HG02798 (cell line): ENCODE results near the gene PPP1R3F.

Experiments
- ATAC-seq: cut with Tn5 transposase; IDR thresholded peaks from one replicate; pipeline ENCODE4 v1.9.1; 2021; ENCODE audit warnings: mild to moderate bottlenecking; ENCODE audit not compliant: unreplicated experiment, poor library complexity

PPP1R3F gene

DNA sequence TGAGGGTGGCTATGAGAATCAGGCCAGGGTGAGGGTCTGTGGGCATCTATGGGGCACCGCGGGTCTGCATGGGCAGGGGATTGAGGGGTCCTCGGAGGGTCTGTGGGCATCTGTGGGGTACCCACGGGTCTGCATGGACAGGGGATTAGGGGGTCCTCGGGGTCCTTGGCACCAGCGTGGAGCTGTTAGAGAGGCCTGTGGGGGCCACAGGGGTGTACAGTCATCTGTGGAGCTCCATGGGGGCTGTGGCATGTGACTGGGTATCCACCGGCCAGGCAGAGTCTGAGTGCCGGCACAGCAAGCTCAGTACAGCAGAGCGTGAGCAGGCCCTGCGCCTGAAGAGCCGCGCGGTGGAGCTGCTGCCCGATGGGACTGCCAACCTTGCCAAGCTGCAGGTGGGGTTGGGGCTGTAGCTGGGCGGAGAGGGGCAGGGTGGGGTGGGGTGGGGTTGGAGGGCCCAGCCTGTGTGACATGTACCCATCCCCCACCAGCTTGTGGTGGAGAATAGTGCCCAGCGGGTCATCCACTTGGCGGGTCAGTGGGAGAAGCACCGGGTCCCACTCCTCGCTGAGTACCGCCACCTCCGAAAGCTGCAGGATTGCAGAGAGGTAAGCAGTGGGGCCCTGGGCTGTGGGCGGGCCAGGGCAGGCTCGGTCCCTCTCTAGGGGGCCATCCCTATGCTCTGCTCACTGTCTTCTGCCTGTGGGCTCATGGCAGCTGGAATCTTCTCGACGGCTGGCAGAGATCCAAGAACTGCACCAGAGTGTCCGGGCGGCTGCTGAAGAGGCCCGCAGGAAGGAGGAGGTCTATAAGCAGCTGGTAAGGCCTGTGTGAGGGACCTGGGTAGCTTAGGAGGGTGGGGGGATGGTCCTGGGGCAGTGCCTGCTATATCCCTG, 21.4 kb upstream of the PPP1R3F start:
- no peak for ATAC-seq

DNA sequence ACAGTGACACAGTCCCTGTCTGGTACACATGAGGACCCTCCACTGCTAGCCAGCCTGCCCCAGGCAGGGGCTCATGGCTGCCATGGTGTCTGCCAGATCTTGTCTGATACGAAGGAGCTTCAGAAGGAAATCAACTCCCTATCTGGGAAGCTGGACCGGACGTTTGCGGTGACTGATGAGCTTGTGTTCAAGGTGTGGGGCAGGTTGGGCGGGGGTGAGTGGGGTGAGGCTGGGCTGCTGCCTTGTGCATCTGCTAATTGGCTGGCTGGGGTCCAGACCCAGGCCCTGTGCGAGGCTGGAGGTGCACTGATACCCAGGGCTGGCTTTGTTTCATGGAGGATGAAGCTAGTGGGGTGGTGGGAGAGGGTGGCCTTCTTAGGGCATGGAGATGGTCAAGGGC, 20.5 kb upstream of the PPP1R3F start:
- ATAC-seq, result no peak

DNA sequence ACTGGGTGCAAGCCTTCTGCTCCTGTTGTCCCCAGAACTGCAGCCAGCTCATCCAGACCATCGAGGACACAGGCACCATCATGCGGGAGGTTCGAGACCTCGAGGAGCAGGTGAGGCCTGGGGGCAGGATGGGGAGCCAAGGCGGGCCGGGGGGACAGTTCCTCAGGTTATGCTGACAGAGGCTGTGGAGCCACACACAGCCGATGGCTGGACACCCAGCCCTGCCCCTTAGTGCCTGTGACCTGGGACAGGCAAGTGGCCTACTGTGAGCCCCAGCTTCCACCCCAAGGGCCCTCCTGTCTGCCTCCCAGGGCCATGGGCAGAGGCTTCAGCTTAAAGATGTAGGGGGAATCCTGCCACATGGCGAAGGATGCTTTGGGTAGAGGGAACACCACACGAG, 20.0 kb upstream of the PPP1R3F start:
- ATAC-seq, result no peak

DNA sequence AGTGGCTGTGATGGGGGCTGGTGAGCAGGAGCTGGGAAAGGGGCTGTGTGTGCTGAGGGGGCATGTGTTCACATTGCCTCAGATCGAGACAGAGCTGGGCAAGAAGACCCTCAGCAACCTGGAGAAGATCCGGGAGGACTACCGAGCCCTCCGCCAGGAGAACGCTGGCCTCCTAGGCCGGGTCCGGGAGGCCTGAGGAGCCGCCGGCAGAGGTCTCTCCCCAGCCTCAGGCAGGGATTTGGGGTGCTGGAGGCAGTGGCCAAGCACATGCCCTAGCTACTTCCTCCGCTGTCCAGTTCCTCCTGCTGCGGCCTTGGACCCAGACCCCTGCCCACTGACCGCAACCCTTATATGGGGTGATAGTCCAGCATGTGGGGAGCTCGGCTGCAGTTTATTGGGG, 19.5 kb upstream of the PPP1R3F start:
- no peak for ATAC-seq

DNA sequence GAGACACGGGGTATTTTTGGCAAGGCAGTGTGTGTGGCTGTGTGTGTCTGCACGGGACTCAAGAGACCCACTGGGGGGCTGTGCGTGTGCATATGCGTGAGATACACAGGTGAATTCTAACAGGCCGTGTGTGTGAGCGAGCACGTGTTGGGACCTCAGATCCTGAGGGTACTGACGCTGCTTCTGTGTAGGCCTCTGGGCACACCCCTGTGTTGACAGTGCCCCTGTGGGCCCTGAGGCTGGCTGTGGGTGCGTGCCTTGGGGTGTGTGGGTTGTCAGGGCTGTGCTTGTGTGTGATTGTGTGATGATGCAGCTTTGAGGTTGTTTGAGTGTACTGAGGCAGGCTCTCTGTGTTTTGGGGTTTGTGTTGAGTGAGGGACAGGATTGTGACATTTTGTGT, 19.0 kb upstream of the PPP1R3F start:
- no peak for ATAC-seq

DNA sequence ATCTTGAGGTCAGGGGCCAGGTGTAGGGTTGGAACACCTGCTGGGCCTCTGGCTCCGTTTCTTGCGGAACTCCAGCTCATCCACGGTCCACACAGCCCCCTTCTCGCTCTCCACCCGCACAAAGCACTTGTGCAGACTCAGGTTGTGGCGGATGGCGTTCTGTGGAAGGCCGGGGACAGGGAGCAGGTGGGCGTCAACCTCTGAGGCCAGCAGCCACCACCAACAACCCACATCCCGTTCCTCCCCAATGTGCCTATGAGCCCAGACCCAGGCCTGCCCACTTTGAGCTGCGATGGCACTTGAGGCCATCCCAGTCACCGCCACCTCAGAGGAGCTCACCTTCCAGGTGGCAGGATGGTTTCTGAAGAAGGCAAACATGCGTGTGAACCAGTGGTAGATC, 18.3 kb upstream of the PPP1R3F start:
- no peak for ATAC-seq

DNA sequence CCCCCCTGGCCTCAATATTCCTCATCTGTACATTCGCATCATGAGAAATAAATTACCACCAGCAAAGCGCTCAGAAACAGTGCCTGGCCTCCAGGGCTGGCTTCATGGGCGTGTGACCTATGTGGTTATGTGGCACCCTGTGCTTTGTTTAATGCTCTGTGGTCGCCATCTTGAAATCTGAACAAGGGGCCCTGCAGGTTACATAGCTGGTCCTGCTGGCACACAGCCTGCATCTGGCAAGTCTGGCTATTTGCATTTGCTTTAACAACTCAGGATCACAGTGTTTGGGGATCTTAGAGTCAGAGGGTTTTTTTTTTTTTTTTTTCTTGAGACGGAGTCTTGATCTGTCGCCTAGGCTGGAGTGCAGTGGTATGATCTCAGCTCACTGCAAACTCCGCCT, 15.0 kb upstream of the PPP1R3F start:
- ATAC-seq, result no peak

DNA sequence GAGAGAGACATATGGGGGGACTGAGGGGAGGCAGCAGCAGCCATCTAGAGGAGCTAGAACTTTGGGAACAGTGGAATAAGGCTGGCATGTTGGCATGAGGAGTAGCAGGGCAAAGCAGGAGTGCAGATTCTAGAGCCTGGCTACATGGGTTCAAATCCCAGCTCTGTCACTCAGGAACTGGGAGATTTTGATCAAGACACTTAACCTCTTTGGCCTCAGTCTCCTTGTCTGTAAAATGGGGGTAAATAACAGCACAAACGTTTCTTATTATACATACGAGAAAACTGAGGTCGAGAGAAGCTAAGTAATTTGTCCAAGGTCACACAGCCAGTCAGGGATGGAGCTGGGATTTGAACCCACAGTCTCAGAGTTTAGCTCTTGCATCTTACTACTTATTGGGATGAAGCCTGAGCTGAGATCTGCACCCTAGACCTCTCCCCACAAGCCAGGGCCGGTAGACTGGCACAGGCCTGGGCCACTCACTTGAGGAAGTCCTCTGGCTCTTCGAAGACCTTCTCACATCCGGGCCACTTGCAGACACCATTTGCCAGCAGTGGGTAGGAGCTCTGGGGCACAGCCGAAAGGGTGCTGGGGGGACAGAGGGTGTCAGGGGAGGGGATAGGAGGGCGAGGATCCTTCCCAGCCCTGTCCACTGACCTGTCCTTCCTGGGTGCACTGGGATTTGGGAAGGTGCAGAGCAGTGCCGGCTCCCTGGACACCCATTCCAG, 13.2 kb upstream of the PPP1R3F start:
- no peak for ATAC-seq

DNA sequence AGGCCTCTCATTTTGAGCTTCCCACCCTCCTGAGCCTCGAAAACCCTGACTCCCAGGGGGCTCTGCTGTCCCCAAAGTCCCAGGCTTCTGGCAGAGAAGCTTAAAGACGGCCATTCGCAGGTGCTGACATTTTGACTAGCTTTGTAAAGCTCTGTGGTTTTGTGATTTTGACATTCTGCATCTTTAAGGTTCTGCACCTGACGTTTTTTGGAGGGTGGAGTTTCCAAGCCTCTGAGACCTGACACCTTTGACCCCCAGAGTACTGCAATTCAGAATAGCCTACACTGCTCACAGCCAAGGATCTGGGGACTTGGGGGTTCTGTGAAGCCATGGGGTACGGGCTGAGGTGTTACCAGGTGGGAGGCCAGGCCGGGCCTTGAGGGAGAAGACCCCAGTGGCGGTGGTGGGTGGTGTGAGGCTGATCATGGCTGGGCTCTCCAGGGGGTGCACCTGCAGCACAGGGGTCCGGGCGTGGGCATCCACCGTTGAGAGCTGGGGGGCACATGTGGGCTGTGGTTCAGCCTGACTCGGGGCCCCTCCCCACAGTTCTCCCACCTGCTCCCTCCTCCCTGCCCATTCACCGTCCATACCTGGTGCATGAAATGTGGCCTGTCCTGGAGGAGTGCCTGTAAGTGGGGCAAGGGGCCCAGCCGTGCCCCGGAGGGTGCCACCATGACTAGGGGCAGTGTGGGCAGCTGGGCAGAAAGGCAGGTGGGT, 12.4 kb upstream of the PPP1R3F start:
- ATAC-seq, result no peak

DNA sequence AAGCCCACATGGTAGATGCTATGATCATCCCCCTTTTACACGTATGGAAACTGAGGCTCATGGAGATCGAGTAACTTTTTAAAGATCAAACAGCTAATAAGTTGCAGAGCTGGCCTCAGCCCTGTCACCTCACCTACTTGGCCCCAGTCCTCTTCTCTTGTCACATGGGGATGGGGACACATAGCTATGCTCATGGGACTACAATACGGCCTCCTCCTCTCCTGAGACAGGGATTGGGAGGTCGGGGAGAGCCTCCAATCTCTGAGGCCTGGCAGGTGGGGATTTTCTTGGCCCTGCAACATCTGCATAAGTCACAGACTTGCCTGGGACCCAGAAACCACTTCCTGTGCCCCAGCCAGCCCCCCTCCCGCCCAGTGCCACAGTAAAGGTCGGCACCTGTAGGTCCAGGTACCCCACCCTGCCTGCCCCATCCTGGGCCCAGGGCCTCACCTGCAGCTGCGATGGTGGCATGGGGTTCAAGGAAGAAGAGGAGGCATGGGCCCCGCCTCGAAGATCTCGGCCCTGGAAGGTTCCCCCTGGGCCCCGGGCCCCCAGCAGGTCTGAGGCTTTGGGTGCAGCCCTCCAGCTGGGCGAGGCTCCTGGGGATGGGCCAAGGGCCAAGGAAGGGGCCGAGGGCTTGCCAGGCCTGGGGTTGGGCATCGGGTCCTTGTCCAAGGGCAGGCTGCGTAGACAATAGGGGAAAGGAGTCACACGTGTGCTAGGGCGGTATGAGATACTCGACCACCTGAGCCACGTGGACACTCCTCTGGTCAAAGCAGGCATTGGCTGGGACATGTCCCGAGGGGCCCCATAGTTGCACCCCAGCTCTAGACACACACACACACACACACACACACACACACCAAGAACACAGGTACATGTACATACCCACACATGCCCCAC, 11.5 kb upstream of the PPP1R3F start:
- ATAC-seq, result no peak

DNA sequence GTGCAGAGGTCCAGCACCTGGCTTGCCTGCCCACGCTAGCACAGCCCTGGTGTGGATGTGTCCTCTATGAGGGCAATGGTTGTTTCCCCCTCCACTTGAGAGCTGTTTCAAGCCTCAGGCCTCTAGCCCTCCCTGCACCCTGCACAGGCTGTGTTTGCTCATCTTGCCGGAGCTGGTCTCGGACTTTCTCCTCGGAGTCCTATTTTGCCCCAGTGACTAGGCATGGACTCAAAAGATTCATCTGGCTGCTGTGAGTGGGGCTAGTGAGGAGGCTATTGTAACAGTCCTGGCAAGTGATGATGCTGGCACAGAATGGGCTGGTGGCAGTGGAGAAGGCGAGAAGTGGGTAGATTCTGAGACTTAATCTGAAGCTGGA, 10.9 kb upstream of the PPP1R3F start:
- no peak for ATAC-seq

DNA sequence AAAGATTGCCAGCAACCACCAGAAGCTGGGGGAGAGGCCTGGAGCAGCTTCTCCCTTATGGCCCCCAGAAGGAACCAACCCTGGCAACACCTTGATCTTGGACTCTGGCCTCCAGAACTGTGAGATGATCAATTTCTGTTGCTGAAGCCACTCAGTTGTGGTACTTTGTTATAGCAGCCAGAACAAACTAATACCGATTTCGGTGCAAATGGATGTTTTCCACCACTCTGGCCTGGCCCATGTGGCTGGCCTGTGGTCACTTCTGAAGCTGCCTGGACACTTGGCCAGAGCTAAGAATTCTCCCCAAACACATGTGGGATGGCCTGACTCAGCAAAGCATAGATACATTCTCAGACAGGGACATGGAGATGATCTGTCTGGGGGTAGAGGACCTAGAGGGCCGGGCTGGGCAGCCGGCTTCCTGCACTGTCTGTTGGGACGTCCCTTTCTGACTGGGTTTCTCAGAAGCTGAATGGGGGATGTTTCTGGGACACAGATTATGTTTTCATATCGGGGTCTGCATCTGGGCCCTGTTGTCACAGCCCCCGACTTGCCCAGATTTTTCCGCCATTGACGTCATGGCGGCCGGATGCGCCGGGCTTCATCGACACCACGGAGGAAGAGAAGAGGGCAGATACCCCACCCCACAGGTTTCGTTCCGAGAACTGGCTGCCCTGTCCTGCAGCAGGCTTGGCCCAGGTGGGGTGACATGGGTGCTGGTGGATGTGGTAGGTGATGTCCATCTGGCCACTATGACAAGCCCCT, 9.2 kb upstream of the PPP1R3F start:
- ATAC-seq, result no peak

DNA sequence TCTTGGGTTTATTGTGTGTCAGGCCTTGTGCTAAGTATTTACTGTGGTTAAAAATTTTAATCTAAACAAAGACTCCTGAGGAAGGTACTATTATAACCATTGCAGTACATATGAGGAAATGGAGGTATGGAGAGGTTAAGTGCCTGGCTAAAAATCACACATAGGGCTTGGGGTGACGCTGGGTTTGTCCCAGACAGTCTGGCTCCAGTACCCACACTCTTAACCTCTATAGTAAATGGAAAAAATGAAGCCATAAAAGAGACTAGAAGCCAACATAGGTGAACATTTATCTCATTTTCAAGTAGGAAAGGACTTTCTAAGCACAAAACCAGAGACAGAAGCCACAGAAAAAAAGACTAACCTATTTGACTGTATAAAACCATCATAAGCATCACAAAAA, 7.0 kb upstream of the PPP1R3F start:
- no peak for ATAC-seq

DNA sequence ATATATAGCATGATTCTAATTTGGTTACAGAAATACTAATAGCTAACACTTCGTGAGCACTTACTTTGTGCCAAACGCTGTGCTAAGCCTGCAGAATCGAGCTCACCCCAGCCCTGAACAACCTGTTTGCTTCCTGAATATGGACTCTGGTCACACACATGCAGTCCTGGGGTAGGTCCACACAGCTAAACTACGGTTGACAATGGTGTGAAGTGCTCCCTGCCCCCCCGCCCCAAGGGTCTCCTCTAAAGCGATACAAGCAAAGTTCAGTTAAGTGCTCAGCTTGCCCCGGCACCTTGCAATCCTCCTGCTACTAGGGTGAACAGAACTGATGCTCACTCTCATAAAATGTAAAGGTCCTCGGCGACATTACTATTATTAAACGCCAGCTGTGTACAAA, 6.0 kb upstream of the PPP1R3F start:
- ATAC-seq, result no peak

DNA sequence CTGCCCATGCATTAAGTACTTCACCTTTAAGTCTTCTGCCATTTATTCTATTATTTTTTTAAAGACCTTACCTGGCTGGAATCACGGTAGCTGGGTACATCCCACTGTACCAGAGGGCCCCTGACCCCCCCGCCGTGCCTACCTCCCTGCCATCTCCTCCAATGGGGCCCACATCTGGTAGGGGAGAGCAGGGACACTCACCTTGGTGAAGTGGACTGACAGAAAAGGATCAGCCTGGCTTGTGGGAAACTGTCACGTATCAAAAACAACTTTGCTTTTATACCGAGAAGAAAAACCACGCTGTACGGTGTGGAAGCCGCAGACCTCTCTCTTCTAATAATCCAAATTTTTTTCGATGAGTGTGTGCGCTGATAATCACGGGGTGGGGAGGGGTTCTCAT, 5.1 kb upstream of the PPP1R3F start, which contains the start of gene FOXP3:
Gene FOXP3, minus strand, starts transcription at position 251 of the 400 bp plus-strand sequence. CDS start 6,205 bp downstream, outside the sequence.
- no peak for ATAC-seq

DNA sequence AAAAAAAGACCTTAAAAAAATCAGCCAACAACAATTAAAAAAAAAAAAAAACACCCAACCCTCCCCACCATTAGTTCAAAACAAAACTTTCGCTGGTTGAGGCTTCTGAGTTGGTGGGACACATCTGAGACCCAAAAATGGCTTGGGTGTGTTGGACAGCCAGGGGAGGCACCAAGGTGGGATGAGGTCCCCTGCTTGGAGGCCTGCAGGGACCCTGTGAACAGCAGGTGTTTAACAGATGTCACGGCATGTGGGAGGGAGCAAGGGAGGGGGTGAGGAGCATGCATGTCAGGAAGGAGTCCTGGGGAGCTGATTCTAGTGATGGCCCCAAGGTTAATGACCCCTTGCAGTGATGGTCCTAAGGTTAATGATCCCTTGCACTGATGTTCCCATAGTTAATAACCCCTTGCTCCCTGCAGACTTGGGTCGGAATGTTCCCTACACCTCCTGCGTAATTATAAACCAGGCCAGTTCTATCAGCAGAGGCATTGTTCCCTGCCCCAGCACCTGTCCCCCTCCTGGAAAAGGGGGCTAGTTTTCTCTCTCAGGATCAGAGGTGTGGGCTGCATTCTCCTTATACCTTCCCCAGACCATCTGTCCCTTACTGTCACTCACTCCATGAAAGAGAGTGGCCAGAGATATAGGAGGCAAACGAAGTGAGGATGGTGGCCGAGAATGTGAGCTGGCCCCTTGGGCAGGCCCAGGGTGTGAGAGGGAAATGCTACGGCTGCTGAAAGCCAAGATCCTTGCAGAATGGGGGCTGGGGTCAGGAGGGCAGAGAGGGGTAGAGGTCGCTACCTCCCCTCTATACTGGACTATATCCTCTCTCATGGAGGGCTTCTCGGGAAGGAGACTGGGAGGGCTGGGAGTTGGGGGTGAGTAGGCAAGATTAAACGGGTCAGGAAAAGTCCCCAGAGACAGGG, 2.8 kb upstream of the PPP1R3F start:
- ATAC-seq, result no peak

DNA sequence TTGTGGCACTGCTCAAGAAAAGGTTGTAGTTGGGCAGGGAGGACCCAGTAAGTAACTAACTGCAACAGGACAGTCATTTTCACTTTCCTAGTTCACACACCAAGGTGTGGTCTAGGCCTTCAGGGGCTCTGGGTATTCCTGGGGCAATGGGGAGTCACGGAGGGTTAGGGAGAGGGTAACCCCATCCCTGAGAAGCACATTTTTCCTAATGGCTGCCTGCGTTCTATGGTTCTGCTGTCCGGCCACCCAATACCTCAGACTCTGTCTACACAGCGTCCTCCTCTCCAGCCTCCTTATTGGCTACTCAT, 937 bp upstream of the PPP1R3F start:
- ATAC-seq, result no peak

DNA sequence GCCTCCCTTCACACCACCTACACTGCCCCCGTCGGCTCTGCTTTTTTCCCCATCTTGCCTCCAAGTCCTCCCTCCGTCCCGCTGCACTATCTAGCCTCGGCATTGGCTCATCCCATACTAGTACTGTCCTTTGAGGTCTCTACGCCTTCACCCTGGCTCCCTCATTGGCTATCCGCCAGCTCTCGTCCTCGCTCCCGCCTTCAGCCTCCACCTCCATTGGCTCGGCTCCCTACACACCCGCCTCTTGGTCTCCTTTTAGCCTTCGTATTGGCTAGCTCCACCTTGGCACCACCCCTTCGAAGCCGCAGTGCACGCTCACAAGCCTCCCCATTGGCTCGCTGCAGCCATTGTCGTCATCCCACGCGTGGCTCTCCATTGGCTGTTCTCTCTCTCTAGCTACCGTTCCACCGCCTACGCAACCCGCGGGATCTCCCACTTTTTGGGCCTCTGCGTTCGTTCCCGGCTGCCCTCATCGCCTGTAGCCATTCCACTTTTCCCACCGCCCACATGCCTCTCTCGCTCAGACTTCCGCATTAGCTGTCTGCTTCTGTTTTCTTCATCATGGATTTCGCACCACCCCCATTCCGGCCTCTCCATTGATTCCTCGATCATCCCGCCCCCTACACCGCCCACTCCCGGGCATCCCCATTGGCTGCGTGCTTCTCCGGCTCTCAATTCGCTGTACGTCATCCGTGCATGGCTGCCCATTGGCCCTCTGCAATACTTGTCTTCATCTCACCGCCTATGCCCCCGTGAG, 405 bp upstream of the PPP1R3F start:
- ATAC-seq, result peak; percentile 87
